GM19099 (cell line): ENCODE measurements around the gene ARCN1.

Experiments
- POLR2A ChIP-seq: IDR thresholded peaks from 3 replicates; pipeline ENCODE4 v1.6.1; 2011; ENCODE audit warnings: low read depth; ENCODE audit not compliant: insufficient read length; ENCODE audit errors: extremely low read depth

The ARCN1 gene

GRCh38 chr11:118622376-118623268, 50.4 kb downstream of the ARCN1 start:
- TF ChIP-seq POLR2A: no peak

GRCh38 chr11:118623269-118623655, 51.1 kb downstream of the ARCN1 start:
- TF ChIP-seq POLR2A: no peak

GRCh38 chr11:118625036-118625690, 53.0 kb downstream of the ARCN1 start:
- no peak for TF ChIP-seq POLR2A

- no peak for TF ChIP-seq POLR2A
Measured at GRCh38 chr11:118625976-118626375, 53.8 kb downstream of the ARCN1 start.

- TF ChIP-seq POLR2A: no peak
Measured at GRCh38 chr11:118627566-118627965, 55.4 kb downstream of the ARCN1 start.

- no peak for TF ChIP-seq POLR2A
Measured at GRCh38 chr11:118628031-118628430, 55.8 kb downstream of the ARCN1 start.

- TF ChIP-seq POLR2A: no peak
Measured at GRCh38 chr11:118628432-118628831, 56.2 kb downstream of the ARCN1 start.

GRCh38 chr11:118628861-118629549, 56.8 kb downstream of the ARCN1 start:
- no peak for TF ChIP-seq POLR2A

- TF ChIP-seq POLR2A: no peak
Measured at GRCh38 chr11:118629761-118630661, 57.8 kb downstream of the ARCN1 start.

GRCh38 chr11:118631142-118631909, 59.1 kb downstream of the ARCN1 start:
- no peak for TF ChIP-seq POLR2A

- TF ChIP-seq POLR2A: no peak
Measured at GRCh38 chr11:118632577-118633318, 60.5 kb downstream of the ARCN1 start.

- TF ChIP-seq POLR2A: no peak
Measured at GRCh38 chr11:118633319-118633690, 61.1 kb downstream of the ARCN1 start.

GRCh38 chr11:118633979-118634378, 61.8 kb downstream of the ARCN1 start:
- no peak for TF ChIP-seq POLR2A
